ENCODE data around the gene C4B. TPM values are rescaled to one million over a fixed set of nuclear protein-coding genes. Genes with fewer than 3 reads are reported as not detected.
"Not testable (repeated sequence)": the region's sequence is repeated elsewhere in the genome, so short reads cannot be mapped to it uniquely, and the experiment has no call there.

The C4B gene
- total and polyA plus RNA-seq, 2 donors = 47.4 to 262 TPM

DNA sequence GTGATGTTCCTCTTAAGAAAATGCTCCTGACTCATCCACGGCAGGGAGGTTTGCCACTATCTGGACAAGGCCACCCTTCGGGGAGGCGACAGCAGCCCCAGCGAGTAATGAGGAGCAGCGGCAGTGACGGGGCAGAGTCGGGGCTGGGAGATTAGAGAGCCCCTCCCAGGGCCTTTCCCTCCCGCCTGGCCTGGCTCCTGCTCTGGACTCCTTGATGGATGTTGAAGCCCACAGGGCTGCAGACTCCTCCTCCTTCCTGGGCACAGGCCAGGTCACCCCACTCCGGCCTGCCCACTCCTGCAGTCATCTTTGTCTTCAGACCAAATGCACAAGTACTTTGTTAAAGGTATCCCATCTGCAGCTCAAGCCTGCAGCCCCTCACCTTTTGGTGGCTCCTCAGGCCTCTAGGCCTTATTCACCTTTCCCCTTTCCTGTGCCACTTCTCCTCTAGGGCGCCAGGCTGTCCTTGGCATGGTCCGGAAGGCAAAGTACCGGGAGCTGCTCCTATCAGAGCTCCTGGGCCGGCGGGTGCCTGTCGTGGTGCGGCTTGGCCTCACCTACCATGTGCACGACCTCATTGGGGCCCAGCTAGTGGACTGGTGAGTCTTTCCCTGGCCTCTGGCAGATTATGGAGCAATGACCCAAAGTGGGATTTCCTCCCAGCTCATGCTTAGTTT is 1.5 kb upstream of the C4B start:
- 97% methylated on average over 16 of the region's 17 CpGs for WGBS

DNA sequence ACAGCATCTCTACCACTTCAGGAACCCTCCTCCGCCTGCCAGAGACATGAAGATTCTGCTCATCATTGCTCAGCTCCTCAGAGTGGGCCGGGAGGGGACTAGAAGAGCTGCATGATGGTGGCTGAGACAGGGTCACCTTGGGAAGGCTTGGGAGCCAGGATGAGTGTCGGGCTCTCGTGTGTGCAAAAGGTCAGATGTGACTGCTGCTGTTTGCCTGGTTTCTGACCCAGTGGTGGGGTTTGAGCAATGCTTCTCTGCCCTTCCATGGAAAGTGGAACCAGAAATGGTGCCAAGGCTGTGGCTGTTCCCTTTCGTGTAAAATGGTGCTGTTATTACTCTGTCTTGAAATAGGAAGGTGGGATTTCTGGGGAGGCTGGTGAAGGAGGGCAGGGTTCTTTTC is 857 bp upstream of the C4B start:
- not testable (repeated sequence) for DNase-seq (ENCODE audit: low read depth in 6 of 9, low spot score in 9 of 9); H3K27ac ChIP-seq (ENCODE audit: low read depth in 1 of 2, low read length in 1 of 2); H3K27me3 ChIP-seq (ENCODE audit: control insufficient read depth in 2 of 2, insufficient read depth in 1 of 2, low read length in 1 of 2); H3K4me3 ChIP-seq (ENCODE audit: low read length in 2 of 2); H3K4me1 ChIP-seq (ENCODE audit: control insufficient read depth in 2 of 2, insufficient read depth in 2 of 2, low read length in 2 of 2); H3K36me3 ChIP-seq (ENCODE audit: control insufficient read depth in 2 of 2, insufficient read depth in 2 of 2, low read length in 1 of 2); H3K9me3 ChIP-seq (ENCODE audit: control insufficient read depth in 2 of 2, insufficient read depth in 1 of 2, low read length in 1 of 2)
- WGBS = no CpG with 5 or more reads among the region's 5 CpGs

More for the DNA sequence above, 1.5 kb upstream of the C4B start:
- not testable (repeated sequence) for H3K27ac ChIP-seq (ENCODE audit: low read depth in 1 of 2, low read length in 1 of 2); H3K27me3 ChIP-seq (ENCODE audit: control insufficient read depth in 2 of 2, insufficient read depth in 1 of 2, low read length in 1 of 2); H3K36me3 ChIP-seq (ENCODE audit: control insufficient read depth in 2 of 2, insufficient read depth in 2 of 2, low read length in 1 of 2); DNase-seq (ENCODE audit: low read depth in 6 of 9, low spot score in 9 of 9); H3K4me1 ChIP-seq (ENCODE audit: control insufficient read depth in 2 of 2, insufficient read depth in 2 of 2, low read length in 2 of 2); H3K4me3 ChIP-seq (ENCODE audit: low read length in 2 of 2); H3K9me3 ChIP-seq (ENCODE audit: control insufficient read depth in 2 of 2, insufficient read depth in 1 of 2, low read length in 1 of 2)

DNA sequence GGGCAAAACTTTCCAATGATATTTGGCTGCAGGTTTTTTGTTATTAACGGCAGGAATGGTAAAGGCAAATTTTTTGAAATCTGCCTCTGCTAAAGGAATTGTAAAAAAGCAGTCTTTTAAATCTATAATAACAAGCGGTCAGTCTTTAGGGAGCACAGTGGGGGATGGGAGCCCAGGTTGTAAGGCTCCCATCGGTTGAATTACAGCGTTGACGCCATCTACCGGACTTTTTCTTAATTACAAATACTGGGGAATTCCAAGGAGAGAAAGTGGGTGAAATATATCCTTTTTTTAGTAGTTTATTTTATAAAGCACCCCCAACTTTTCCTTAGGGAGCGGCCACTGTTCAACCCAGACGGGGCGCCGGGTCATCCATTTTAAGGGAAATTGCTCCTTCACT is 7.5 kb downstream of the C4B start:
- not testable (repeated sequence) for DNase-seq (ENCODE audit: low read depth in 6 of 9, low spot score in 9 of 9); H3K4me1 ChIP-seq (ENCODE audit: control insufficient read depth in 2 of 2, insufficient read depth in 2 of 2, low read length in 2 of 2); H3K36me3 ChIP-seq (ENCODE audit: control insufficient read depth in 2 of 2, insufficient read depth in 2 of 2, low read length in 1 of 2); H3K27me3 ChIP-seq (ENCODE audit: control insufficient read depth in 2 of 2, insufficient read depth in 1 of 2, low read length in 1 of 2); H3K9me3 ChIP-seq (ENCODE audit: control insufficient read depth in 2 of 2, insufficient read depth in 1 of 2, low read length in 1 of 2); H3K27ac ChIP-seq (ENCODE audit: low read depth in 1 of 2, low read length in 1 of 2); H3K4me3 ChIP-seq (ENCODE audit: low read length in 2 of 2)
- WGBS = no CpG with 5 or more reads among the region's 10 CpGs

DNA sequence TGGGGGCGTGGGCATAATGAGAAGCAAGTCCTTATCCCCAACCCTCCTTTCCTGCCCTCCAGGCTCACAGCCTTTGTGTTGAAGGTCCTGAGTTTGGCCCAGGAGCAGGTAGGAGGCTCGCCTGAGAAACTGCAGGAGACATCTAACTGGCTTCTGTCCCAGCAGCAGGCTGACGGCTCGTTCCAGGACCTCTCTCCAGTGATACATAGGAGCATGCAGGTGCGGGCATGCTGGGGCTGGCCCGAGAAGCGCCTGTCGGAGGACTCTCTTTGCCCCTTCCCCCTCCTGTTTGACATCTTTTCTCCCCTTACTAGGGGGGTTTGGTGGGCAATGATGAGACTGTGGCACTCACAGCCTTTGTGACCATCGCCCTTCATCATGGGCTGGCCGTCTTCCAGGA is 14.0 kb downstream of the C4B start:
- not testable (repeated sequence) for H3K4me1 ChIP-seq (ENCODE audit: control insufficient read depth in 2 of 2, insufficient read depth in 2 of 2, low read length in 2 of 2); H3K4me3 ChIP-seq (ENCODE audit: low read length in 2 of 2); H3K27ac ChIP-seq (ENCODE audit: low read depth in 1 of 2, low read length in 1 of 2); DNase-seq (ENCODE audit: low read depth in 6 of 9, low spot score in 9 of 9); H3K36me3 ChIP-seq (ENCODE audit: control insufficient read depth in 2 of 2, insufficient read depth in 2 of 2, low read length in 1 of 2); H3K27me3 ChIP-seq (ENCODE audit: control insufficient read depth in 2 of 2, insufficient read depth in 1 of 2, low read length in 1 of 2); H3K9me3 ChIP-seq (ENCODE audit: control insufficient read depth in 2 of 2, insufficient read depth in 1 of 2, low read length in 1 of 2)
- 88% methylated on average over 7 of the region's 10 CpGs for WGBS

DNA sequence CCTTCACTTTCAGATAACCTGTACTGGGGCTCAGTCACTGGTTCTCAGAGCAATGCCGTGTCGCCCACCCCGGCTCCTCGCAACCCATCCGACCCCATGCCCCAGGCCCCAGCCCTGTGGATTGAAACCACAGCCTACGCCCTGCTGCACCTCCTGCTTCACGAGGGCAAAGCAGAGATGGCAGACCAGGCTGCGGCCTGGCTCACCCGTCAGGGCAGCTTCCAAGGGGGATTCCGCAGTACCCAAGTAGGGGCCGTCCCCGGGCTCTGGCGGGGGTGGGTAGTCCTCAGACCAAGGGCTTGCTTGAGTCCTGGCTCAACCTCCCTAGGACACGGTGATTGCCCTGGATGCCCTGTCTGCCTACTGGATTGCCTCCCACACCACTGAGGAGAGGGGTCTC is 15.0 kb downstream of the C4B start:
- not testable (repeated sequence) for H3K9me3 ChIP-seq (ENCODE audit: control insufficient read depth in 2 of 2, insufficient read depth in 1 of 2, low read length in 1 of 2); H3K36me3 ChIP-seq (ENCODE audit: control insufficient read depth in 2 of 2, insufficient read depth in 2 of 2, low read length in 1 of 2); H3K4me1 ChIP-seq (ENCODE audit: control insufficient read depth in 2 of 2, insufficient read depth in 2 of 2, low read length in 2 of 2); DNase-seq (ENCODE audit: low read depth in 6 of 9, low spot score in 9 of 9); H3K27me3 ChIP-seq (ENCODE audit: control insufficient read depth in 2 of 2, insufficient read depth in 1 of 2, low read length in 1 of 2); H3K27ac ChIP-seq (ENCODE audit: low read depth in 1 of 2, low read length in 1 of 2); H3K4me3 ChIP-seq (ENCODE audit: low read length in 2 of 2)
- WGBS = 94% methylated on average over 8 of the region's 14 CpGs

DNA sequence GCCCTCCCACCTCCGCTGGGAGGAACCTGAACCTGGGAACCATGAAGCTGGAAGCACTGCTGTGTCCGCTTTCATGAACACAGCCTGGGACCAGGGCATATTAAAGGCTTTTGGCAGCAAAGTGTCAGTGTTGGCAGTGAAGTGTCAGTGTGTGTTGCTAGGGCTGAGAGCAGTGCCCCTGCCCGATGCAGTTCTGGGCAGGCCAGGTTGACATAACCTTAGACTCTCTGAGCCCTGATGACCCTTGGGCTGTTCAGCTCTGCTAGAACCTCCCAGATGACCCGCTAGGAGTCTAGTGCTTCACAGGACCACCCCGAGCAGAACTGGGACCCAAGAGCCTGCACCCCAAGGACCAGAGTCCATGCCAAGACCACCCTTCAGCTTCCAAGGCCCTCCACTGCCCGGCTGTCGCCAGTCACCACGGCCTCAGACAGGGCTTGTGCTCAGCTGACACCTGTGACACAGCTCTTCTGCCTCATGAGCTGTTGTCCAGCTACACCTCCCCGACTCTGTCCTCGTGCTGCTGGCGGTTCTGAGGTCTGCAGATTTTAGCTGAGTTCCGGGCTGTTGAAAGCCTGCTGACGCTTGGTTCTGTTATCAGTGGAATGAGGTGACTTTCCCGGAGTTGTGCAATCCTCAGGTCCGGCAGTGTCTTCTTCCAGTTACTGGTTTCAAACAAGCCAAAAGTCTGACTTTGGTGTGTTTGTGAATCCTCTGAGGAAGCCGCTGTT is 20.9 kb downstream of the C4B start:
- H3K4me1 ChIP-seq (ENCODE audit: control insufficient read depth in 2 of 2, insufficient read depth in 2 of 2, low read length in 2 of 2); H3K27me3 ChIP-seq (ENCODE audit: control insufficient read depth in 2 of 2, insufficient read depth in 1 of 2, low read length in 1 of 2); DNase-seq (ENCODE audit: low read depth in 6 of 9, low spot score in 9 of 9); H3K9me3 ChIP-seq (ENCODE audit: control insufficient read depth in 2 of 2, insufficient read depth in 1 of 2, low read length in 1 of 2); H3K36me3 ChIP-seq (ENCODE audit: control insufficient read depth in 2 of 2, insufficient read depth in 2 of 2, low read length in 1 of 2); H3K4me3 ChIP-seq (ENCODE audit: low read length in 2 of 2); H3K27ac ChIP-seq (ENCODE audit: low read depth in 1 of 2, low read length in 1 of 2): not testable (repeated sequence)
- no CpG with 5 or more reads among the region's 16 CpGs for WGBS

DNA sequence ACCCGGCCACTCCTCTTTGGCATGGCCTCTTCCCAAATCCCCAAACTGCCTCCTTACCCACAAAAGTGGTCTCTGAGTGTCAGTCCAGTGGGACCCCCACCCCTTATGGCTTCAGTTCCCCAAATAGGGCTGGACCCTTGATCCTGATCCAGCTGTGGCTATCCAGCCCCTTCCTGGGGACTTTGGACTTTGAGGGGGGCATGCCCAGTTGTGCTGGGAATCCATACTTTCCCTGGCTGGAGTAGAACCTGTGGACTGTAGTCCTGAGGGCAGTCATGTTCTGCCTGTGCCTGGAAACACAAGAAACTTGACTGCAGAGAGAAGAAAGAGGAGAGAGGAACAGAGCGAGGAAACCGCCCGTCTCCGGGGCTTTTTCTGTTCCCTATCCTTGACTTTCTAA is 22.5 kb downstream of the C4B start:
- not testable (repeated sequence) for H3K4me1 ChIP-seq (ENCODE audit: control insufficient read depth in 2 of 2, insufficient read depth in 2 of 2, low read length in 2 of 2); H3K27ac ChIP-seq (ENCODE audit: low read depth in 1 of 2, low read length in 1 of 2); DNase-seq (ENCODE audit: low read depth in 6 of 9, low spot score in 9 of 9); H3K4me3 ChIP-seq (ENCODE audit: low read length in 2 of 2); H3K27me3 ChIP-seq (ENCODE audit: control insufficient read depth in 2 of 2, insufficient read depth in 1 of 2, low read length in 1 of 2); H3K36me3 ChIP-seq (ENCODE audit: control insufficient read depth in 2 of 2, insufficient read depth in 2 of 2, low read length in 1 of 2); H3K9me3 ChIP-seq (ENCODE audit: control insufficient read depth in 2 of 2, insufficient read depth in 1 of 2, low read length in 1 of 2)
- 63% methylated on average over 4 of the region's 5 CpGs for WGBS

DNA sequence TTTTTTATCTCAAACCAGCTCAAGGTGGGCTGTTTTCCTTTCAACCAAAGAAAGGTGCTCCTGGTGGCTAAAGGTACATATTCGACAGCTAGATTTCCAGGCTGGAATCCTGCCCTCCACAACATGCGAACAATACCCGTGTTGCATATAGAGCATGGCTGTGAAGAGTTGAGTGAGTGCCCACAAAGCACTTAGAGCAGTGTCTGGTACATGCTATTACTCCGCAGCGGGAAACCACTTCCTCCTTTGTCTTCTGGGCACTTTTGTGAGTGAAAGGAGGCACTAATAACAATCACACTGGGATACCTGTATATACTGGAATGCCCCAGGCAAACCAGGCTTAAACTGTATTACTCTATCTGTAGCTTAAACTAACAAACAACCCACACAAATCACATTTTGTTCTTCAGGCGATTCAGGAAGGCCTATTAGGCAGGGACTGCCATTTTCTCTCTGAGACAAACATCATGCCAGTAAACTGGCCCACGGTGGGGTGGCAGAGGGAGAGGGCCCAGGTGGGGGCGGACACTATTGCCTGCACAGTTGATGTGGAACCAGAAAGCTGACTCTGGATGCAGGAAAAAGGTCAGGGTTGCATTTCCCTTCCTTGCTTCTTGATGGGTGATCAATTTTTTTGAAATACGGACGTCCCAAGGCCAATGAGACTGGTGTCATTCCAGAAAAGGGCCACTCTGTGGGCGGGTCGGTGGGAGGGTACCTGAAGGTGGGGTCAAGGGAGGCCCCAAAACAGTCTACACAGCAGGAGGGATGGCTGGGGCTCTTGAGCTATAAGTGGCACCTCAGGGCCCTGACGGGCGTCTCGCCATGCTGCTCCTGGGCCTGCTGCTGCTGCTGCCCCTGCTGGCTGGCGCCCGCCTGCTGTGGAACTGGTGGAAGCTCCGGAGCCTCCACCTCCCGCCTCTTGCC is 23.3 kb downstream of the C4B start, which contains the start of gene CYP21A2:
Gene CYP21A2 (plus strand): TSS at position 818 of the 927 bp plus-strand sequence. CDS start 8 bp downstream, at position 826.
- H3K4me1 ChIP-seq (ENCODE audit: control insufficient read depth in 2 of 2, insufficient read depth in 2 of 2, low read length in 2 of 2); H3K27ac ChIP-seq (ENCODE audit: low read depth in 1 of 2, low read length in 1 of 2); DNase-seq (ENCODE audit: low read depth in 6 of 9, low spot score in 9 of 9); H3K36me3 ChIP-seq (ENCODE audit: control insufficient read depth in 2 of 2, insufficient read depth in 2 of 2, low read length in 1 of 2); H3K9me3 ChIP-seq (ENCODE audit: control insufficient read depth in 2 of 2, insufficient read depth in 1 of 2, low read length in 1 of 2); H3K27me3 ChIP-seq (ENCODE audit: control insufficient read depth in 2 of 2, insufficient read depth in 1 of 2, low read length in 1 of 2); H3K4me3 ChIP-seq (ENCODE audit: low read length in 2 of 2): not testable (repeated sequence)
- 84% methylated on average over 15 of the region's 19 CpGs for WGBS

DNA sequence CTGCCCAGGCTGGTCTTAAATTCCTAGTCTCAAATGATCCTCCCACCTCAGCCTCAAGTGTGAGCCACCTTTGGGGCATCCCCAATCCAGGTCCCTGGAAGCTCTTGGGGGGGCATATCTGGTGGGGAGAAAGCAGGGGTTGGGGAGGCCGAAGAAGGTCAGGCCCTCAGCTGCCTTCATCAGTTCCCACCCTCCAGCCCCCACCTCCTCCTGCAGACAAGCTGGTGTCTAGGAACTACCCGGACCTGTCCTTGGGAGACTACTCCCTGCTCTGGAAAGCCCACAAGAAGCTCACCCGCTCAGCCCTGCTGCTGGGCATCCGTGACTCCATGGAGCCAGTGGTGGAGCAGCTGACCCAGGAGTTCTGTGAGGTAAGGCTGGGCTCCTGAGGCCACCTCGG is 24.3 kb downstream of the C4B start:
- not testable (repeated sequence) for H3K27me3 ChIP-seq (ENCODE audit: control insufficient read depth in 2 of 2, insufficient read depth in 1 of 2, low read length in 1 of 2); H3K36me3 ChIP-seq (ENCODE audit: control insufficient read depth in 2 of 2, insufficient read depth in 2 of 2, low read length in 1 of 2); H3K27ac ChIP-seq (ENCODE audit: low read depth in 1 of 2, low read length in 1 of 2); H3K4me3 ChIP-seq (ENCODE audit: low read length in 2 of 2); DNase-seq (ENCODE audit: low read depth in 6 of 9, low spot score in 9 of 9); H3K4me1 ChIP-seq (ENCODE audit: control insufficient read depth in 2 of 2, insufficient read depth in 2 of 2, low read length in 2 of 2); H3K9me3 ChIP-seq (ENCODE audit: control insufficient read depth in 2 of 2, insufficient read depth in 1 of 2, low read length in 1 of 2)
- WGBS = 98% methylated on average over 4 of the region's 5 CpGs
